Ascending aorta (tissue), 2 donors: Measurements from ENCODE around the gene PAFAH1B1. TPM values are rescaled to one million over a fixed set of nuclear protein-coding genes. Genes with fewer than 3 reads are reported as not detected.

Source experiments
- DNase-seq, 2 donors: peaks; one replicate each; pipeline ENCODE4 v3.0.0-alpha.2; 2019; ENCODE audit warnings: low spot score in 2 of 2
- H3K27ac ChIP-seq, 2 donors: fragments of 200-600 bp; sonication (generic); one replicate each; pipeline ENCODE4 v1.5.1; 2016 to 2017; ENCODE audit warnings: mild to moderate bottlenecking in 1 of 2
- H3K27me3 ChIP-seq: fragments of 200-600 bp; sonication (generic); one replicate; pipeline ENCODE4 v1.5.1; 2017
- H3K36me3 ChIP-seq, 2 donors: fragments of 200-600 bp; sonication (generic); one replicate each; pipeline ENCODE4 v1.5.1; 2016
- H3K4me1 ChIP-seq, 2 donors: fragments of 200-600 bp; sonication (generic); one replicate each; pipeline ENCODE4 v1.5.1; 2016 to 2017; ENCODE audit warnings: mild to moderate bottlenecking in 1 of 2
- H3K4me3 ChIP-seq, 2 donors: fragments of 200-600 bp; sonication (generic); one replicate each; pipeline ENCODE4 v1.5.1; 2016 to 2017; ENCODE audit warnings: mild to moderate bottlenecking in 1 of 2
- H3K9me3 ChIP-seq, 2 donors: fragments of 200-600 bp; sonication (generic); one replicate each; pipeline ENCODE4 v1.5.1; 2016
- CTCF ChIP-seq, 3 experiments: fragments of 200-600 bp in 2 of 3; fragments of 450-650 bp in 1 of 3; sonication (generic) in 2 of 3; IDR thresholded peaks; one replicate each; pipeline ENCODE4 v1.5.1; 2016 to 2019; ENCODE audit warnings: antibody characterized with exemption in 3 of 3, mild to moderate bottlenecking in 1 of 3, moderate library complexity in 1 of 3
- intact Hi-C: fragments of 100-400 bp; cut with DNase I; formaldehyde crosslinking; loops from one replicate; pipeline ENCODE4 v1.15.1; 2023
- total RNA-seq: library from RNA; depleted of rRNA; stranded (reverse); fragments of >200 nt; gene quantifications from one replicate; pipeline ENCODE4 v1.1.0, GENCODE V29; 2016

The PAFAH1B1 gene
- total RNA-seq, 1 donor from 2014 or later: 29.6 TPM

GRCh38 chr17:2721603-2722002, 128.1 kb downstream of the PAFAH1B1 start:
- no peak for DNase-seq
- TF ChIP-seq CTCF (IDR thresholded peaks at IDR 0.05): no peak
- Histone ChIP-seq H3K4me3 (no peak overlapping the region), H3K9me3 (no peaks in the 10 kb centered on the region), H3K36me3 (no peaks in the 10 kb centered on the region), H3K27ac (no peak overlapping the region), H3K4me1 (no peaks in the 10 kb centered on the region), H3K27me3 (peaks cover 12% of the 10 kb centered on the region)
- intact Hi-C loops: no loop called here

GRCh38 chr17:2722611-2723010, 129.2 kb downstream of the PAFAH1B1 start:
- intact Hi-C loops: no loop called here
- Histone ChIP-seq H3K4me1 (no peaks in the 10 kb centered on the region), H3K36me3 (no peaks in the 10 kb centered on the region), H3K27ac (no peak overlapping the region), H3K9me3 (no peaks in the 10 kb centered on the region), H3K4me3 (no peak overlapping the region), H3K27me3 (peaks cover 12% of the 10 kb centered on the region)
- DNase-seq: no peak
- no peak for TF ChIP-seq CTCF (IDR thresholded peaks at IDR 0.05)

- Histone ChIP-seq H3K36me3 (no peaks in the 10 kb centered on the region), H3K27ac (no peak overlapping the region), H3K4me1 (no peaks in the 10 kb centered on the region), H3K4me3 (peak overlapping the region; percentile 31 to 57), H3K27me3 (peaks cover 12% of the 10 kb centered on the region), H3K9me3 (no peaks in the 10 kb centered on the region)
- DNase-seq: no peak
- intact Hi-C loops: no loop called here
- TF ChIP-seq CTCF (IDR thresholded peaks at IDR 0.05): no peak
Measured at GRCh38 chr17:2723505-2723996, 130.1 kb downstream of the PAFAH1B1 start.

- intact Hi-C loops: no loop called here
- Histone ChIP-seq H3K36me3 (no peaks in the 10 kb centered on the region), H3K9me3 (no peaks in the 10 kb centered on the region), H3K4me3 (peak overlapping the region; percentile 31 to 57), H3K27ac (no peak overlapping the region), H3K27me3 (peaks cover 12% of the 10 kb centered on the region), H3K4me1 (no peaks in the 10 kb centered on the region)
- no peak for DNase-seq
- TF ChIP-seq CTCF (IDR thresholded peaks at IDR 0.05): no peak
Measured at GRCh38 chr17:2723997-2724783, 130.7 kb downstream of the PAFAH1B1 start.

- DNase-seq: no peak
- no peaks in the 10 kb centered on the region for H3K9me3 ChIP-seq
- H3K4me1 ChIP-seq: no peaks in the 10 kb centered on the region
- H3K36me3 ChIP-seq: no peaks in the 10 kb centered on the region
- intact Hi-C loops: no loop called here
- H3K27ac ChIP-seq: no peak overlapping the region
- peaks cover 12% of the 10 kb centered on the region for H3K27me3 ChIP-seq
- no peak for TF ChIP-seq CTCF (IDR thresholded peaks at IDR 0.05)
- peak overlapping the region; percentile 31 to 57 for H3K4me3 ChIP-seq
Measured at GRCh38 chr17:2724784-2725164, 131.3 kb downstream of the PAFAH1B1 start.
